ENCODE data around the gene CACTIN.

GRCh38 chr19:3615524-3616135, 11.0 kb downstream of the CACTIN start:
- TF ChIP-seq CTCF (IDR thresholded peaks at IDR 0.05; ENCODE audit: low read length): no peak
- TF ChIP-seq EZH2 (optimal IDR thresholded peaks at IDR 0.05; ENCODE audit: low read depth, low read length): no peak
- no peak for TF ChIP-seq EZH2phosphoT487 (IDR thresholded peaks at IDR 0.05; ENCODE audit: low read length)
